ENCODE measurements around the gene STK35. TPM values are rescaled to one million over a fixed set of nuclear protein-coding genes. Genes with fewer than 3 reads are reported as not detected.

The STK35 gene
- total RNA-seq, 1 donor from 2014 or later: 13.0 TPM

- no peak for TF ChIP-seq CTCF (IDR thresholded peaks at IDR 0.05)
- no peak for ATAC-seq
- Histone ChIP-seq H3K36me3 (peaks cover 15% of the 10 kb centered on the region), H3K4me1 (peaks cover 6% of the 10 kb centered on the region), H3K27ac (no peak overlapping the region), H3K9me3 (no peaks in the 10 kb centered on the region), H3K27me3 (no peaks in the 10 kb centered on the region), H3K4me3 (no peak overlapping the region)
- no peak for DNase-seq
- intact Hi-C loops (cut with DNase I): no loop called here
These were observed 44.6 kb downstream of the STK35 start for GRCh38 chr20:2146080-2146867.

- Histone ChIP-seq H3K9me3 (no peaks in the 10 kb centered on the region), H3K4me1 (peaks cover 18% of the 10 kb centered on the region), H3K27me3 (no peaks in the 10 kb centered on the region), H3K36me3 (peaks cover 7% of the 10 kb centered on the region), H3K27ac (no peak overlapping the region), H3K4me3 (no peak overlapping the region)
- DNase-seq: no peak
- TF ChIP-seq CTCF (IDR thresholded peaks at IDR 0.05): no peak
- intact Hi-C loops (cut with DNase I): no loop called here
- ATAC-seq: no peak
These were observed 47.9 kb downstream of the STK35 start for GRCh38 chr20:2149507-2149906.

GRCh38 chr20:2150660-2151059 is 49.0 kb downstream of the STK35 start:
- no peak for TF ChIP-seq CTCF (IDR thresholded peaks at IDR 0.05)
- Histone ChIP-seq H3K4me3 (no peak overlapping the region), H3K9me3 (no peaks in the 10 kb centered on the region), H3K27me3 (no peaks in the 10 kb centered on the region), H3K36me3 (no peaks in the 10 kb centered on the region), H3K27ac (no peak overlapping the region), H3K4me1 (peaks cover 18% of the 10 kb centered on the region)
- ATAC-seq: no peak
- no peak for DNase-seq
- intact Hi-C loops (cut with DNase I): no loop called here

- H3K27ac ChIP-seq: peak overlapping the region; percentile 37
- no peak for TF ChIP-seq CTCF (IDR thresholded peaks at IDR 0.05)
- no peaks in the 10 kb centered on the region for H3K27me3 ChIP-seq
- no peaks in the 10 kb centered on the region for H3K9me3 ChIP-seq
- DNase-seq: no peak
- H3K4me1 ChIP-seq: peaks cover 18% of the 10 kb centered on the region
- peak; percentile 86 for ATAC-seq
- intact Hi-C loops (cut with DNase I): no loop called here
- no peaks in the 10 kb centered on the region for H3K36me3 ChIP-seq
- H3K4me3 ChIP-seq: no peak overlapping the region
These were observed 50.2 kb downstream of the STK35 start for GRCh38 chr20:2151858-2152281.

- no peak for DNase-seq
- H3K4me3 ChIP-seq: no peak overlapping the region
- H3K27ac ChIP-seq: peak overlapping the region; percentile 37
- no peaks in the 10 kb centered on the region for H3K36me3 ChIP-seq
- intact Hi-C loops (cut with DNase I): no loop called here
- no peaks in the 10 kb centered on the region for H3K27me3 ChIP-seq
- peaks cover 18% of the 10 kb centered on the region for H3K4me1 ChIP-seq
- TF ChIP-seq CTCF (IDR thresholded peaks at IDR 0.05): no peak
- no peaks in the 10 kb centered on the region for H3K9me3 ChIP-seq
- peak; percentile 18 for ATAC-seq
These were observed 50.7 kb downstream of the STK35 start for GRCh38 chr20:2152317-2152716.
